GM12878 (cell line): ENCODE results near the gene MDFIC. TPM values are rescaled to one million over a fixed set of nuclear protein-coding genes. Genes with fewer than 3 reads are reported as not detected.

Source experiments
- ATAC-seq: fragments of 200-7000 bp; cut with Tn5 transposase; 3 replicates; pipeline ENCODE4 v1.9.1; 2020; ENCODE audit warnings: mild to moderate bottlenecking, moderate library complexity
- BruUV-seq: library from RNA; stranded (reverse); fragments of 400-500 nt; replicated peaks from 2 replicates; lab custom pipeline; 2021; lab: Mats Ljungman, UMichigan
- CTCF ChIA-PET: fragments of 300-600 bp; sonication (Branson Sonifier 250); formaldehyde crosslinking; extraction: SDS; loops from one replicate; lab custom pipeline; 2021; ENCODE audit warnings: inconsistent platforms; lab: Yijun Ruan, JAX
- POLR2A ChIA-PET: fragments of 350-600 bp; formaldehyde crosslinking; extraction: SDS; loops from one replicate; lab custom pipeline; 2021; ENCODE audit warnings: inconsistent platforms; lab: Charles Lee
- RAD21 ChIA-PET: fragments of 300-600 bp; sonication (Branson Sonifier 250); formaldehyde crosslinking; loops from one replicate; lab custom pipeline; 2023; ENCODE audit warnings: antibody characterized with exemption; ENCODE audit not compliant: unreplicated experiment; lab: Charles Lee
- SMC1A ChIA-PET: fragments of 300-600 bp; sonication (Branson Sonifier 250); formaldehyde crosslinking; loops from one replicate; lab custom pipeline; 2023; ENCODE audit not compliant: unreplicated experiment, uncharacterized antibody; lab: Charles Lee
- DNase-seq: peaks from one replicate; pipeline ENCODE4 v3.0.0-alpha.2; 2011; ENCODE audit warnings: low read depth, low spot score
- FAIRE-seq: peaks from 3 replicates; lab custom pipeline; 2011; peaks lifted over from hg19 to GRCh38; lab: Jason Lieb, UNC
- H2AFZ ChIP-seq: 2 replicates; pipeline ENCODE4 v1.6.0; 2011; ENCODE audit warnings: low read depth, low read length, control low read depth; ENCODE audit not compliant: control insufficient read depth
- H3K27ac ChIP-seq: 2 replicates; pipeline ENCODE4 v1.5.1; 2011; ENCODE audit warnings: control low read depth; ENCODE audit not compliant: control insufficient read depth, insufficient read depth
- H3K27me3 ChIP-seq, 2 experiments: replicated peaks in 1 of 2; 2 replicates each; pipeline versions ENCODE4 v1.6.0 to v1.6.1; 2011; ENCODE audit warnings: low read length in 1 of 2; ENCODE audit not compliant: control insufficient read depth in 2 of 2, insufficient read depth in 2 of 2
- H3K36me3 ChIP-seq, 2 experiments: 2 replicates each; pipeline ENCODE4 v1.5.1; 2011; ENCODE audit warnings: low read length in 1 of 2; ENCODE audit not compliant: control insufficient read depth in 2 of 2, insufficient read depth in 2 of 2
- H3K4me1 ChIP-seq: 2 replicates; pipeline ENCODE4 v1.6.1; 2011; ENCODE audit warnings: mild to moderate bottlenecking, low read length, moderate library complexity, mixed read lengths; ENCODE audit not compliant: control insufficient read depth, insufficient read depth
- H3K4me2 ChIP-seq: 2 replicates; pipeline ENCODE4 v1.6.0; 2011; ENCODE audit warnings: control low read depth; ENCODE audit not compliant: control insufficient read depth, insufficient read depth
- H3K4me3 ChIP-seq: fragments of 200-600 bp; sonication (generic); 2 replicates; pipeline ENCODE4 v1.5.1; 2016
- H3K79me2 ChIP-seq: 2 replicates; pipeline ENCODE4 v1.6.0; 2011; ENCODE audit warnings: low read length; ENCODE audit not compliant: control insufficient read depth, insufficient read depth
- H3K9ac ChIP-seq: 2 replicates; pipeline ENCODE4 v1.8.0; 2011; ENCODE audit warnings: low read length, control low read depth, mixed read lengths; ENCODE audit not compliant: control insufficient read depth, insufficient read depth
- H3K9me3 ChIP-seq: replicated peaks from 3 replicates; pipeline ENCODE4 v1.5.1; 2011; ENCODE audit warnings: mild to moderate bottlenecking, low read length; ENCODE audit not compliant: control insufficient read depth, insufficient read depth
- H4K20me1 ChIP-seq: 2 replicates; pipeline ENCODE4 v1.6.0; 2011; ENCODE audit not compliant: control insufficient read depth, insufficient read depth
- CBX5 ChIP-seq: sonication (generic); IDR thresholded peaks from 2 replicates; pipeline ENCODE4 v1.6.1; 2016; ENCODE audit warnings: low read depth, moderate library complexity, mild to moderate bottlenecking, inconsistent platforms
- EED ChIP-seq: sonication (generic); IDR thresholded peaks from 2 replicates; pipeline ENCODE4 v1.6.1; 2016; ENCODE audit warnings: antibody characterized with exemption, low read depth
- KDM1A ChIP-seq: fragments of 200-600 bp; sonication (generic); IDR thresholded peaks from 2 replicates; pipeline ENCODE4 v1.6.1; 2016; ENCODE audit warnings: borderline replicate concordance
- POLR2AphosphoS2 ChIP-seq: IDR thresholded peaks from 2 replicates; pipeline ENCODE4 v1.6.1; 2011; ENCODE audit warnings: low read depth, mild to moderate bottlenecking, low read length, improper control_type of control experiment, moderate library complexity
- SRF ChIP-seq, 2 experiments: IDR thresholded peaks; 2 replicates each; pipeline ENCODE4 v1.6.1; 2011; ENCODE audit warnings: low read depth in 2 of 2, low read length in 2 of 2, mild to moderate bottlenecking in 1 of 2, moderate library complexity in 1 of 2
- TAF1 ChIP-seq: IDR thresholded peaks from 2 replicates; pipeline ENCODE4 v1.6.1; 2011; ENCODE audit warnings: mild to moderate bottlenecking, low read depth, low read length, borderline replicate concordance
- TCF12 ChIP-seq: IDR thresholded peaks from 2 replicates; pipeline ENCODE4 v1.6.1; 2011; ENCODE audit warnings: low read depth, mild to moderate bottlenecking, low read length
- ZNF217 ChIP-seq: fragments of 450-650 bp; IDR thresholded peaks from 2 replicates; pipeline ENCODE4 v1.6.1; 2017; ENCODE audit warnings: antibody characterized with exemption, mild to moderate bottlenecking
- ZNF622 ChIP-seq: fragments of 450-650 bp; IDR thresholded peaks from 2 replicates; pipeline ENCODE4 v1.6.1; 2017; ENCODE audit warnings: mild to moderate bottlenecking, inconsistent platforms
- WGBS: methylation state at CpG from one replicate; pipeline ENCODE4 v1.1.6; 2016; ENCODE audit warnings: low lambda C conversion rate; ENCODE audit not compliant: insufficient replicate concordance, insufficient coverage; ENCODE audit errors: missing lambda C conversion rate; 5-methylcytosine and 5-hydroxymethylcytosine counted together
- in situ Hi-C: fragments of 300-500 bp; cut with MboI; formaldehyde crosslinking; loops from 9 replicates; pipeline ENCODE4 v1.14.3; 2018; ENCODE audit warnings: mixed read lengths
- intact Hi-C: fragments of 100-400 bp; cut with micrococcal nuclease; formaldehyde crosslinking; loops from one replicate; pipeline ENCODE4 v1.14.2; 2022; ENCODE audit not compliant: unreplicated experiment
- polyA plus RNA-seq, 11 experiments: library from polyadenylated mRNA; depleted of rRNA in 4 of 11; unstranded in 6 of 11; stranded (reverse) in 5 of 11; fragments of >200 nt; fragmentation: Nextera tagmentation in 4 of 11; fragmentation: Illumina TruSeq in 1 of 11; extraction: Ambion mirVana in 4 of 11; extraction: Trizol in 1 of 11; gene quantifications; 1 replicate in 1 of 11; 2 replicates in 10 of 11; pipeline versions ENCODE4 v1.2.1 to v1.2.3, GENCODE V29; 2011 to 2016; ENCODE audit warnings: inconsistent platforms in 2 of 11, missing spikeins in 2 of 11, low read depth in 1 of 11
- total RNA-seq, 4 experiments: library from RNA; depleted of rRNA in 3 of 4; stranded (reverse); fragments of >200 nt in 3 of 4; fragmentation: Illumina TruSeq in 1 of 4; extraction: Trizol in 1 of 4; gene quantifications; 2 replicates each; pipeline versions ENCODE4 v1.2.1 to v1.2.3, GENCODE V29; 2013 to 2021
- TF ChIP-seq, protein P1 (sequence below): fragments of 450-650 bp; IDR thresholded peaks from 2 replicates; pipeline ENCODE4 v1.6.1; 2017; ENCODE audit warnings: antibody characterized with exemption, mild to moderate bottlenecking, moderate library complexity
- TF ChIP-seq, protein P2 (sequence below): fragments of 450-650 bp; formaldehyde crosslinking; IDR thresholded peaks from 2 replicates; pipeline ENCODE4 v1.4.0; 2020; ENCODE audit warnings: mild to moderate bottlenecking, moderate library complexity
- TF ChIP-seq, protein P3 (sequence below): IDR thresholded peaks from 2 replicates; pipeline ENCODE4 v1.6.1; 2012; ENCODE audit warnings: improper control_type of control experiment, low read depth, low read length; ENCODE audit not compliant: insufficient replicate concordance

MDFIC gene
- total and polyA plus RNA-seq, 10 of the 15 experiments (the other 5 are each of a cell fraction or from before 2014, with no cell fraction given), result 7.3 to 58.4 (median 40.0) TPM

DNA sequence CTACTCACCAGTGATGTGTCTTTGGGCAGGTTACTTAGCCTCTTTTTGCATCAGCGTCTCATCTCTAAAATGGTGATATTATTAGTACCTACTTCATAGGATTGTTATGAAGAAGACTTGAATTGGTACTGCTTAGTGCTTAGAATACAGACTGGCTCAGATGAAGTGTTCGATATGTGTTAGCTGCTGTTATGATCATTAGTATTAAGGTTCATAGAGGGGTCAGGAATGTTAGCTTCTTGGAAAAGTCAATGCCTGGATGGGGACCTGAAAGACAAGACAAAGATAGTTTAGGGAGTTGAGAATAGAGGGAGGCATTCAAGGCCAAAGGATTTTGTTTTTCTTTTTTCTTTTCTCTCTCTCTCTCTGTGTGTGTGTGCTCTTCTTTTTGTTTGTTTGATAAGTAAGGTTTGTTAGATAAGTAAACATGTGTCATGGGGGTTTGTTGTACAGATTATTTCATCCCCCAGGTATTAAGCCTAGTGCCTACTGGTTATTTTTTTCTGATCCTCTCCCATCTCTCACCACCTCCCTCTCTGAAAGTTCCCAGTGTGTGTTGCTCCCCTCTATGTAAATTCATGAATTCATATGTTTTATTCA, 63.3 kb downstream of the MDFIC start:
- intact Hi-C loops, result no loop called here
- POLR2A ChIA-PET, result interaction anchor here (1.0 kb wide), 1 partner anchor 61 kb away, joined by 4 read pairs; no protein-coding TSS in a partner anchor
- no peaks in the 10 kb centered on the region; the same call in 1 of the 2 replicates for H3K4me1 ChIP-seq
- SMC1A ChIA-PET, result interaction anchor here (1.4 kb wide), 1 partner anchor 8 kb away, joined by 3 read pairs; no protein-coding TSS in a partner anchor
- H3K36me3 ChIP-seq, result peaks cover 0 to 12% of the 10 kb centered on the region in 2 experiments
- peaks cover 2% of the 10 kb centered on the region for H3K9me3 ChIP-seq
- RAD21 ChIA-PET, result no interaction called here
- H2AFZ ChIP-seq, result no peak overlapping the region
- 95% methylated on average over 2 of the region's 2 CpGs for WGBS
- in situ Hi-C loops, result no loop called here
- FAIRE-seq (no peak), DNase-seq (no peak), ATAC-seq (no peak)
- no peaks in the 10 kb centered on the region for H3K27me3 ChIP-seq
- no TSS peak for BruUV-seq
- CTCF ChIA-PET, result no interaction called here
- H3K9ac ChIP-seq, result no peak overlapping the region
- no peak overlapping the region for H3K4me2 ChIP-seq
- no peak overlapping the region for H3K4me3 ChIP-seq
- no peaks in the 10 kb centered on the region for H4K20me1 ChIP-seq
- H3K79me2 ChIP-seq, result no peaks in the 10 kb centered on the region; the same call in none of the 2 replicates
- H3K27ac ChIP-seq, result no peak overlapping the region
- TF ChIP-seq KDM1A, result no peak
- TF ChIP-seq SRF (IDR thresholded peaks at IDR 0.05; ENCODE audit: low read depth in 2 of 2, low read length in 2 of 2), result no peak
- TF ChIP-seq TCF12, result no peak
- no peak for TF ChIP-seq TAF1
- TF ChIP-seq ZNF217, result no peak
- no peak for TF ChIP-seq CBX5
- no peak for TF ChIP-seq EED
- TF ChIP-seq ZNF622, result no peak
- TF ChIP-seq, protein P1, sequence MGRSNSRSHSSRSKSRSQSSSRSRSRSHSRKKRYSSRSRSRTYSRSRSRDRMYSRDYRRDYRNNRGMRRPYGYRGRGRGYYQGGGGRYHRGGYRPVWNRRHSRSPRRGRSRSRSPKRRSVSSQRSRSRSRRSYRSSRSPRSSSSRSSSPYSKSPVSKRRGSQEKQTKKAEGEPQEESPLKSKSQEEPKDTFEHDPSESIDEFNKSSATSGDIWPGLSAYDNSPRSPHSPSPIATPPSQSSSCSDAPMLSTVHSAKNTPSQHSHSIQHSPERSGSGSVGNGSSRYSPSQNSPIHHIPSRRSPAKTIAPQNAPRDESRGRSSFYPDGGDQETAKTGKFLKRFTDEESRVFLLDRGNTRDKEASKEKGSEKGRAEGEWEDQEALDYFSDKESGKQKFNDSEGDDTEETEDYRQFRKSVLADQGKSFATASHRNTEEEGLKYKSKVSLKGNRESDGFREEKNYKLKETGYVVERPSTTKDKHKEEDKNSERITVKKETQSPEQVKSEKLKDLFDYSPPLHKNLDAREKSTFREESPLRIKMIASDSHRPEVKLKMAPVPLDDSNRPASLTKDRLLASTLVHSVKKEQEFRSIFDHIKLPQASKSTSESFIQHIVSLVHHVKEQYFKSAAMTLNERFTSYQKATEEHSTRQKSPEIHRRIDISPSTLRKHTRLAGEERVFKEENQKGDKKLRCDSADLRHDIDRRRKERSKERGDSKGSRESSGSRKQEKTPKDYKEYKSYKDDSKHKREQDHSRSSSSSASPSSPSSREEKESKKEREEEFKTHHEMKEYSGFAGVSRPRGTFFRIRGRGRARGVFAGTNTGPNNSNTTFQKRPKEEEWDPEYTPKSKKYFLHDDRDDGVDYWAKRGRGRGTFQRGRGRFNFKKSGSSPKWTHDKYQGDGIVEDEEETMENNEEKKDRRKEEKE, result no peak
- TF ChIP-seq POLR2AphosphoS2, result no peak
- TF ChIP-seq, protein P2, sequence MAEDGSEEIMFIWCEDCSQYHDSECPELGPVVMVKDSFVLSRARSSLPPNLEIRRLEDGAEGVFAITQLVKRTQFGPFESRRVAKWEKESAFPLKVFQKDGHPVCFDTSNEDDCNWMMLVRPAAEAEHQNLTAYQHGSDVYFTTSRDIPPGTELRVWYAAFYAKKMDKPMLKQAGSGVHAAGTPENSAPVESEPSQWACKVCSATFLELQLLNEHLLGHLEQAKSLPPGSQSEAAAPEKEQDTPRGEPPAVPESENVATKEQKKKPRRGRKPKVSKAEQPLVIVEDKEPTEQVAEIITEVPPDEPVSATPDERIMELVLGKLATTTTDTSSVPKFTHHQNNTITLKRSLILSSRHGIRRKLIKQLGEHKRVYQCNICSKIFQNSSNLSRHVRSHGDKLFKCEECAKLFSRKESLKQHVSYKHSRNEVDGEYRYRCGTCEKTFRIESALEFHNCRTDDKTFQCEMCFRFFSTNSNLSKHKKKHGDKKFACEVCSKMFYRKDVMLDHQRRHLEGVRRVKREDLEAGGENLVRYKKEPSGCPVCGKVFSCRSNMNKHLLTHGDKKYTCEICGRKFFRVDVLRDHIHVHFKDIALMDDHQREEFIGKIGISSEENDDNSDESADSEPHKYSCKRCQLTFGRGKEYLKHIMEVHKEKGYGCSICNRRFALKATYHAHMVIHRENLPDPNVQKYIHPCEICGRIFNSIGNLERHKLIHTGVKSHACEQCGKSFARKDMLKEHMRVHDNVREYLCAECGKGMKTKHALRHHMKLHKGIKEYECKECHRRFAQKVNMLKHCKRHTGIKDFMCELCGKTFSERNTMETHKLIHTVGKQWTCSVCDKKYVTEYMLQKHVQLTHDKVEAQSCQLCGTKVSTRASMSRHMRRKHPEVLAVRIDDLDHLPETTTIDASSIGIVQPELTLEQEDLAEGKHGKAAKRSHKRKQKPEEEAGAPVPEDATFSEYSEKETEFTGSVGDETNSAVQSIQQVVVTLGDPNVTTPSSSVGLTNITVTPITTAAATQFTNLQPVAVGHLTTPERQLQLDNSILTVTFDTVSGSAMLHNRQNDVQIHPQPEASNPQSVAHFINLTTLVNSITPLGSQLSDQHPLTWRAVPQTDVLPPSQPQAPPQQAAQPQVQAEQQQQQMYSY (CRISPR knock-in tag), result no peak
- TF ChIP-seq, protein P3, sequence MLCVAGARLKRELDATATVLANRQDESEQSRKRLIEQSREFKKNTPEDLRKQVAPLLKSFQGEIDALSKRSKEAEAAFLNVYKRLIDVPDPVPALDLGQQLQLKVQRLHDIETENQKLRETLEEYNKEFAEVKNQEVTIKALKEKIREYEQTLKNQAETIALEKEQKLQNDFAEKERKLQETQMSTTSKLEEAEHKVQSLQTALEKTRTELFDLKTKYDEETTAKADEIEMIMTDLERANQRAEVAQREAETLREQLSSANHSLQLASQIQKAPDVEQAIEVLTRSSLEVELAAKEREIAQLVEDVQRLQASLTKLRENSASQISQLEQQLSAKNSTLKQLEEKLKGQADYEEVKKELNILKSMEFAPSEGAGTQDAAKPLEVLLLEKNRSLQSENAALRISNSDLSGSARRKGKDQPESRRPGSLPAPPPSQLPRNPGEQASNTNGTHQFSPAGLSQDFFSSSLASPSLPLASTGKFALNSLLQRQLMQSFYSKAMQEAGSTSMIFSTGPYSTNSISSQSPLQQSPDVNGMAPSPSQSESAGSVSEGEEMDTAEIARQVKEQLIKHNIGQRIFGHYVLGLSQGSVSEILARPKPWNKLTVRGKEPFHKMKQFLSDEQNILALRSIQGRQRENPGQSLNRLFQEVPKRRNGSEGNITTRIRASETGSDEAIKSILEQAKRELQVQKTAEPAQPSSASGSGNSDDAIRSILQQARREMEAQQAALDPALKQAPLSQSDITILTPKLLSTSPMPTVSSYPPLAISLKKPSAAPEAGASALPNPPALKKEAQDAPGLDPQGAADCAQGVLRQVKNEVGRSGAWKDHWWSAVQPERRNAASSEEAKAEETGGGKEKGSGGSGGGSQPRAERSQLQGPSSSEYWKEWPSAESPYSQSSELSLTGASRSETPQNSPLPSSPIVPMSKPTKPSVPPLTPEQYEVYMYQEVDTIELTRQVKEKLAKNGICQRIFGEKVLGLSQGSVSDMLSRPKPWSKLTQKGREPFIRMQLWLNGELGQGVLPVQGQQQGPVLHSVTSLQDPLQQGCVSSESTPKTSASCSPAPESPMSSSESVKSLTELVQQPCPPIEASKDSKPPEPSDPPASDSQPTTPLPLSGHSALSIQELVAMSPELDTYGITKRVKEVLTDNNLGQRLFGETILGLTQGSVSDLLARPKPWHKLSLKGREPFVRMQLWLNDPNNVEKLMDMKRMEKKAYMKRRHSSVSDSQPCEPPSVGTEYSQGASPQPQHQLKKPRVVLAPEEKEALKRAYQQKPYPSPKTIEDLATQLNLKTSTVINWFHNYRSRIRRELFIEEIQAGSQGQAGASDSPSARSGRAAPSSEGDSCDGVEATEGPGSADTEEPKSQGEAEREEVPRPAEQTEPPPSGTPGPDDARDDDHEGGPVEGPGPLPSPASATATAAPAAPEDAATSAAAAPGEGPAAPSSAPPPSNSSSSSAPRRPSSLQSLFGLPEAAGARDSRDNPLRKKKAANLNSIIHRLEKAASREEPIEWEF, result no peak
